Fibroblast of gingiva (primary cell): ENCODE measurements around the gene C1R.

Experiments used
- DNase-seq: peaks from one replicate; pipeline ENCODE4 v3.0.0-alpha.2; 2011; ENCODE audit warnings: low read depth

The C1R gene

GRCh38 chr12:7092229-7092985, at the start of gene C1R:
Gene C1R (minus strand): TSS chr12:7092445. CDS start chr12:7092388, 57 bp downstream.
- DNase-seq, result peak; percentile 92

GRCh38 chr12:7141351-7142005, 49.2 kb upstream of the C1R start:
- no peak for DNase-seq

DNA sequence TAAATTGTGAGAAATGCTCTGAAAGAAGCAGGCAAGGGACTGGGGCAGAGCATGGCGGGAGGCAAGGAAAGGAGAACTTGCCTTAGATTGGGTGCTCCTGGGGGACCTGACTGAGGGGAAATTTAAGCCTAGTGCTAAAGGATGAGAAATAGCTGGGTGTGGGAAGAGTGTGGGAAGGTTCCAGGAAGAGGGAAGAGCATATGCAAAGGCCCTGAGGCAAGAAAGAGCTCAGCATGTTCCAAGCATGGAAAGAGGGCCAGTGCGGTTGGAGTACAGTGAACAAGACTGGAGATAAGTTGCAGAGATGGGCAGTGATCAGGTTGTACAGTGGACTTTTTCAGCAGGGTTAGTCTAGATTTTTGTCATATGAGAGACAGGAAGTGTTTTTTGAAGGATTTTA, 47.0 kb upstream of the C1R start:
- no peak for DNase-seq

- no peak for DNase-seq
Measured at GRCh38 chr12:7137908-7138307, 45.7 kb upstream of the C1R start.

GRCh38 chr12:7136676-7137075, 44.4 kb upstream of the C1R start:
- DNase-seq, result no peak

- DNase-seq, result no peak
Measured at GRCh38 chr12:7136071-7136470, 43.8 kb upstream of the C1R start.

GRCh38 chr12:7134396-7135166, 42.3 kb upstream of the C1R start:
- DNase-seq, result no peak

- DNase-seq, result no peak
Measured at GRCh38 chr12:7131502-7131866, 39.2 kb upstream of the C1R start.

- DNase-seq, result peak; percentile 21
Measured at GRCh38 chr12:7130701-7131501, 38.7 kb upstream of the C1R start.

DNA sequence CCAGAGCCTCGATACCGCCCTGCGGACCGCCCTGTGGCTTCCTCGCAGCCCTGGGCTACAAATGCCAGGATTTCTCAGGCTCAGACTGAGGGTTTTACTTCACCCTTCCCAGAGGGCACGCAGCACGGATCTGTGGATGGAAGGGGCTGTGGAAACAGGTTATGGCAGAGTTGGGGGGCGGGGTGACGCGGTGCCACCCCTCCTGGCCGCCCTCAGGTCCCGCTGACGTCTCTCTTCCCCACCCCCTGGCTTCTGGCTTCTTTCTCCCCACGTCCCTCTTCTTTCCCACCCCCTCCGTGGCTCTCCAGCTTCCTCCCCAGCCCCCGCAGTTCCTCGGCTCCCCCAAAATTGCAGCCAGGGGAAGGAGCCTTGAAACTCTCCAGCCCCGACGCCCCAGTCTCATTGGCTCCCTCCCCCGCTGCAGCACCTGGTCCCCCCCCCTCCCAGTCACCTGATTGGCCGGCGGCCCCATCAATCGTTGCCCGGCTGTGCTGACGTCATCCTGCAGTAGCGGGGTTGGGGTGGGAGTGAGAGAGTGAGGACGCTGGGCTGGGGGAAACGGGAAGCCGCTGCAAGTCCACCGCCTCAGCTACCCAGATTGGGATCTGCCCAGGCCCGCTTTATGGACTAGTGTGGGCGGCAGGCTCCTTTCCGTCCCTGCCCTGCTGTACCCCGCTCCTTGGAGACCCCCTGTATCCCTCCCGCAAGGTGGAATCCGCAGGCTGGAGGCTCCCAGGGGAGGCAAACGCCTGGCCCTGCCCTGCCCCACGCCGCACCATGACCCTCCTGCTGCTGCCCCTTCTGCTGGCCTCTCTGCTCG, 37.8 kb upstream of the C1R start, which contains the start of gene CLSTN3:
Gene CLSTN3, plus strand, starts transcription at position 500 of the 820 bp plus-strand sequence. Its CDS starts 278 bp downstream, at position 778.
- peak; percentile 75 for DNase-seq

GRCh38 chr12:7129287-7129871, 37.1 kb upstream of the C1R start:
- no peak for DNase-seq

GRCh38 chr12:7128681-7129286, 36.5 kb upstream of the C1R start, which contains the start of gene RBP5:
Gene RBP5 (minus strand): TSS chr12:7128889. CDS start chr12:7128775, 114 bp downstream.
- DNase-seq, result no peak

- DNase-seq, result no peak
Measured at GRCh38 chr12:7127916-7128626, 35.8 kb upstream of the C1R start.

DNA sequence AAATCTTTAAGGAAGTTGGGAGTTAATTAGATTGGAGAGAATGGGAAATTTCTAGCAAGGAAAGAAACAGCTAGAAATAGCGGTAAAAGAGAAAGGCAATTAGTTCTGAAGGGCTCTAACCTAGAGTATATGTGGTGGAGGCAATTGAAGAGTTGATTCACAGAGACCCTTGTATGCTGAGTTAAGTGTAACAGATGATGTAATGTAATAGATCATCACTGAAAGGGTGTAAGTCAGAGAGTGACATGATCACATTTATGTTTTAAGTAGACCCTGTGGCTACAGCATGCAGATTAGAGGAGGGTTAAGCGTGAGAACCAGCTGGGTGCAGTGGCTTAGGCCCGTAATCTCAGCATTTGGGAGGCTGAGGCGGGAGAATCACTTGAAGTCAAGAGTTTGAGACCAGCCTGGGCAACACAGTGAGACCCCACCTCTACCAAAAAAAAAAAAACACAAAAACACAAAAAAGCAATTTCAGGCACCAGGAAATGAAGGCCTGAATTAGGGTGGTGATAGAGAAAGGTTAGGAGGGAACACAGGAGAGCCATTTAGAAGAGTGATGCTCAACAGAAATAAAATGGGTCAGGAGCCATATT, 33.5 kb upstream of the C1R start:
- no peak for DNase-seq

DNA sequence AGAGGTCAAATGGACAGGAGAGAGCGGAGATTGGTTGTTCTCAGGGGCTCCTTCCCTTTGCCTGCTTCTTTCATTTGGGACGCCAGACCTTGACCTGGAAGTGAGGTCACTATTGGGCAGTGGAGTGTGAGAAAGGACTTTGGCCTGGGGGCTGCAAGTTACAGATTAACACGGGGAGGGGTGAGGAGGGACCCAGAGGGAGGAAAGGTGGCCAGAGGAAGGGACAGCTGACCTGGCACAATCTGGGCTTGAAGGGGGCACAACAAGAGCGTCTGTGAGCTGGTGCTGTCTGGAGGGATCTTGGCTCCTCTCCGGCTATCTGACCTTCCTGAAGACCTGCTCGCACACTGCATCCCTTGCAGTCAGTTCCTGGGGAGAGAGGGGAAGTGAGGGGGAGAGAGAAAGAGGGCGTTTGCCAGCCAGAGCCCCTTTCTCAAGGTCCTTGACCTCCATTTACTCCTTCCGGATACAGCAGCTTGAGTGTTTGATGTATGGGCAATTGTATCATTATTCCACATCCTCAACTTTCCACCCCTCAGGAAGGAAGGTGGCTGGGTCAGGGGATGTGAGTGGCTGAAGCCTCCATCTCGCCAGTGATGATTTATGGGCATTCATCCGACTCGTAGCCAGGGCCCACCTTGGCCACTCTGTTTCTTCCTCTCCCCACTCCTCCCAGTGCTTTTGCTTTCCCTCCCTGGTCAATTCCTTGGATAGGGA, 31.7 kb upstream of the C1R start:
- DNase-seq, result no peak

DNA sequence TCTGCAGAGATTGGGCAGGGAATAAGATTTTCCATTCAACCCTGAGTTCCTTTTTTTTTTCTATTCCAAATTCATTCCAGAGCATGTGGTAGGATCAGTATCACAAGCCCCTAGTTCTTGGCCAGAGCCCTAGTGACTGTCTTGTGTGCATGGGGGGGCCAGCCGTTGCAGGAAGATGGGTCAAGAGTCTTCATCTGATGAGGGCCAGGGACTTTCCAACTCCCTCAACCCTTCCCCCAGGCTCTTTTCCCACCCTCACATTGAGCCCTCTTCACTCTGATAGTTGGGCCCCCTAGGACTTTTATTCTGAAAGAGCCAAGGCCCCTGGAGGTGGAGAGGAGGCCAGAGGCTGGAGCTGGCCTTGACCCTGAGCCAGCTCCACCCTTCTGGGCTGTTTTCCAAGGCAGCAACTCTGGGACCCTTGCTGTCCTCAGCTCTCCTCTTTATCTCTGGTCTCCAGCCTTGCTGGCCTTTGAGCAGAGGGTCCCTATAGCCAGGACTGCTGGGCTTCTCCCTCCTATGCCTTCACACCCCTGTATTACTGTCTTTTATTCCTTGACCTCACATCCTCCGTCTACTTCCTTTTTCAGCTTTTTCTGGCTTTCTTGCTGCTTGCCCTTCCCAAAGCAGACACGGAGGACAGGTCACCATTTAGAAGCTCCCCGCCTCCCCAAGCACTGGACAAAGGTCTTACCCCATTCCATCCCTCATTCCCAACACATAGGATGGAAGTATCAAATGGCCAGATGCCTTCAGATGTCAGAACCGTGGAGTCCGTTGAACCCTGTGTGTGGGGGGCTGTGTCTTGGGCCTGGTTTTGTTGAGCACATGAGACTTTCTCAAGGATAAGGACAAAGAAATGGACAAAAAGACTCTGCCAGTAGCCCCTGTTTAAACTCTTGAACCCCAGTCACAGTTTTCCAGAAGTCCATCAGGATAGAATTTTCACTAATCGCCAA, 30.8 kb upstream of the C1R start:
- no peak for DNase-seq

- no peak for DNase-seq
Measured at GRCh38 chr12:7121324-7121723, 29.1 kb upstream of the C1R start.
